Measurements from ENCODE around the gene GNG14. TPM values are rescaled to one million over a fixed set of nuclear protein-coding genes. Genes with fewer than 3 reads are reported as not detected.
"Not testable (repeated sequence)": the region's sequence is repeated elsewhere in the genome, so short reads cannot be mapped to it uniquely, and the experiment has no call there.

The GNG14 gene
- total and polyA plus RNA-seq, 2 of the 4 experiments (the other 2 are of a cell fraction) = not detected

DNA sequence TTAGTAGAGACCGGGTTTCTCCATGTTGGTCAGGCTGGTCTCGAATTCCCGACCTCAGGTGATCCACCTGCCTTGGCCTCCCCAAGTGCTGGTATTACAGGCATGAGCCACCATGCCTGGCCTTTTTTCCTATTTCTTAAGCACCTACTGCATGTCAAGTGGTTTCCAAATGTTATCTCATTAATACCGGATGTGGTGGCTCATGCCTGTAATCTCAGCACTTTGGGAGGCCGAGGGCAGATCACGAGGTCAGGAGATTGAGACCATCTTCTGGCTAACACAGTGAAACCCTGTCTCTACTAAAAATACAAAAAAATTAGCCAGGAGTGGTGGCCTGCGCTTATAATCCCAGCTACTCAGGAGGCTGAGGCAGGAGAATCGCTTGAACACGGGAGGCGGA lies 37.8 kb downstream of the GNG14 start:
- H3K27ac ChIP-seq (ENCODE audit: insufficient read depth, low read length); H4K91ac ChIP-seq (ENCODE audit: insufficient read depth, low read depth, low read length); H2AFZ ChIP-seq (replicated peaks; ENCODE audit: low read length, poor library complexity); H2BK5ac ChIP-seq (ENCODE audit: low read depth, low read length, poor library complexity, severe bottlenecking); H3K18ac ChIP-seq (ENCODE audit: low read depth, low read length); H2AK9ac ChIP-seq (replicated peaks; ENCODE audit: low read depth, low read length, poor library complexity); BruUV-seq (replicated peaks); H2BK120ac ChIP-seq (ENCODE audit: low read depth, low read length); H3K14ac ChIP-seq (replicated peaks; ENCODE audit: low read depth, low read length); H3K23ac ChIP-seq (ENCODE audit: low read depth, low read length); H3K9me1 ChIP-seq (ENCODE audit: insufficient read depth, low read length); H4K20me1 ChIP-seq (ENCODE audit: insufficient read depth, low read length); in situ Hi-C loops (cut with MboI; ENCODE audit: low sequenced_read_pairs); DNase-seq; H4K8ac ChIP-seq (ENCODE audit: low read depth in 2 of 2, low read length in 2 of 2); ATAC-seq (ENCODE audit: low read depth); H3K4me3 ChIP-seq (ENCODE audit: insufficient read depth, low read depth, low read length); H2AK5ac ChIP-seq (ENCODE audit: low read depth, low read length); H3K4me1 ChIP-seq (ENCODE audit: control insufficient read depth, insufficient read depth, low read length); H3K4me2 ChIP-seq (ENCODE audit: low read depth, low read length); CTCF ChIA-PET; H3K9ac ChIP-seq (ENCODE audit: low read depth, low read length); H3K9me3 ChIP-seq (ENCODE audit: control insufficient read depth, insufficient read depth, low read length); H2BK20ac ChIP-seq (ENCODE audit: low read depth, low read length); H4K5ac ChIP-seq (ENCODE audit: low read depth, low read length); intact Hi-C loops (cut with micrococcal nuclease); H3K4ac ChIP-seq (ENCODE audit: low read depth, low read length); H3K27me3 ChIP-seq (ENCODE audit: control insufficient read depth, insufficient read depth, low read length); dilution Hi-C loops (cut with HindIII; ENCODE audit: low sequenced_read_pairs, unreplicated experiment); H2BK15ac ChIP-seq (ENCODE audit: low read depth, low read length); H3K56ac ChIP-seq (ENCODE audit: extremely low read depth, insufficient read depth, low read length): not testable (repeated sequence)
- H3K36me3 ChIP-seq (ENCODE audit: control insufficient read depth, insufficient read depth, low read length) = peaks cover 23% of the 10 kb centered on the region
- H3K79me1 ChIP-seq (ENCODE audit: low read depth in 1 of 2, low read length in 2 of 2) = peaks cover 12 to 43% of the 10 kb centered on the region in 2 experiments; a peak in 3 of 4 replicates
- 97% methylated on average over 6 of the region's 10 CpGs; no CpG with 5 or more reads in 1 of the 2 experiments for WGBS, 2 experiments (ENCODE audit: extremely low coverage in 2 of 2, insufficient read length in 1 of 2)
- POLR2A ChIA-PET (ENCODE audit: unreplicated experiment) = interaction anchor here (0.7 kb wide), 1 partner anchor 32 kb away, joined by 16 read pairs; no protein-coding TSS in a partner anchor

Data from IMR-90 (cell line).